Measurements from ENCODE around the gene AFAP1. TPM values are rescaled to one million over a fixed set of nuclear protein-coding genes. Genes with fewer than 3 reads are reported as not detected.

The AFAP1 gene
- total RNA-seq, 1 donor from 2014 or later, result 55.6 TPM

GRCh38 chr4:7781993-7782392 is 157.7 kb downstream of the AFAP1 start:
- Histone ChIP-seq H3K27me3 (ENCODE audit: control insufficient read depth, insufficient read depth, low read length) (no peaks in the 10 kb centered on the region), H3K36me3 (ENCODE audit: control insufficient read depth, insufficient read depth, low read length) (no peaks in the 10 kb centered on the region), H3K4me3 (ENCODE audit: low read depth, low read length) (no peak overlapping the region)
- no peak for DNase-seq (ENCODE audit: low read depth)
- TF ChIP-seq CTCF (IDR thresholded peaks at IDR 0.05; ENCODE audit: insufficient read depth, low read length, poor library complexity, severe bottlenecking), result no peak

- no peak for TF ChIP-seq CTCF (IDR thresholded peaks at IDR 0.05; ENCODE audit: insufficient read depth, low read length, poor library complexity, severe bottlenecking)
- Histone ChIP-seq H3K36me3 (ENCODE audit: control insufficient read depth, insufficient read depth, low read length) (no peaks in the 10 kb centered on the region), H3K27me3 (ENCODE audit: control insufficient read depth, insufficient read depth, low read length) (no peaks in the 10 kb centered on the region), H3K4me3 (ENCODE audit: low read depth, low read length) (no peak overlapping the region)
- no peak for DNase-seq (ENCODE audit: low read depth)
Observed at GRCh38 chr4:7781366-7781765, 158.3 kb downstream of the AFAP1 start.

- TF ChIP-seq CTCF (IDR thresholded peaks at IDR 0.05; ENCODE audit: insufficient read depth, low read length, poor library complexity, severe bottlenecking), result no peak
- Histone ChIP-seq H3K36me3 (ENCODE audit: control insufficient read depth, insufficient read depth, low read length) (no peaks in the 10 kb centered on the region), H3K27me3 (ENCODE audit: control insufficient read depth, insufficient read depth, low read length) (no peaks in the 10 kb centered on the region), H3K4me3 (ENCODE audit: low read depth, low read length) (no peak overlapping the region)
- no peak for DNase-seq (ENCODE audit: low read depth)
Observed at GRCh38 chr4:7780751-7781348, 158.8 kb downstream of the AFAP1 start.

- Histone ChIP-seq H3K27me3 (ENCODE audit: control insufficient read depth, insufficient read depth, low read length) (no peaks in the 10 kb centered on the region), H3K36me3 (ENCODE audit: control insufficient read depth, insufficient read depth, low read length) (no peaks in the 10 kb centered on the region), H3K4me3 (ENCODE audit: low read depth, low read length) (no peak overlapping the region)
- DNase-seq (ENCODE audit: low read depth), result no peak
- TF ChIP-seq CTCF (IDR thresholded peaks at IDR 0.05; ENCODE audit: insufficient read depth, low read length, poor library complexity, severe bottlenecking), result no peak
Observed at GRCh38 chr4:7779432-7779768, 160.3 kb downstream of the AFAP1 start.

- no peak for TF ChIP-seq CTCF (IDR thresholded peaks at IDR 0.05; ENCODE audit: insufficient read depth, low read length, poor library complexity, severe bottlenecking)
- no peak for DNase-seq (ENCODE audit: low read depth)
- Histone ChIP-seq H3K4me3 (ENCODE audit: low read depth, low read length) (no peak overlapping the region), H3K36me3 (ENCODE audit: control insufficient read depth, insufficient read depth, low read length) (no peaks in the 10 kb centered on the region), H3K27me3 (ENCODE audit: control insufficient read depth, insufficient read depth, low read length) (no peaks in the 10 kb centered on the region)
Observed at GRCh38 chr4:7778510-7779431, 160.9 kb downstream of the AFAP1 start.

Measured in kidney epithelial cell (primary cell).